ENCODE measurements around the gene STRN. TPM values are rescaled to one million over a fixed set of nuclear protein-coding genes. Genes with fewer than 3 reads are reported as not detected.

STRN gene
- total RNA-seq, 1 donor from 2014 or later = 19.2 TPM

DNA sequence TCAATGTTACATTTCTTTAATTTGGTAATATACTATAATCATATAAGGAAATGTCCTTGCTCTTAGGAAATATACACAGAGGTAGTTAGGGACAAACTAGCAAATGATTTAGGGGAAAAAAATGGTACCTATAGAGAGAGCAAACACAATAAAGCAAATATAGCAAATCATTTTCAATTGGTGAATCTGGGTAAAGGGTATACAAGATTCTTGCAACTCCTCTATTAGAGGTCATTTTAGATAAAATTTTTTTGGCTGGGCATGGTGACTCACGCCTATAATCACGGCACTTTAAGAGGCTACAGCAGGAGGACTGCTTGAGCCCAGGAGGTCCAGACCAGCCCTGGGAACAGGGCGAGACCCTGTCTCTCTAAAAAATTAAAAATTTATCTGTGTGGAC lies 44.4 kb downstream of the STRN start:
- DNase-seq (ENCODE audit: low read depth) = no peak
- H3K36me3 ChIP-seq (ENCODE audit: control insufficient read depth, insufficient read depth, low read length) = no peaks in the 10 kb centered on the region
- no peak for FAIRE-seq
- no peaks in the 10 kb centered on the region for H3K27me3 ChIP-seq (ENCODE audit: control insufficient read depth, insufficient read depth, low read length)
- H3K4me3 ChIP-seq (ENCODE audit: low read depth, low read length) = no peak overlapping the region
- TF ChIP-seq, protein P1, sequence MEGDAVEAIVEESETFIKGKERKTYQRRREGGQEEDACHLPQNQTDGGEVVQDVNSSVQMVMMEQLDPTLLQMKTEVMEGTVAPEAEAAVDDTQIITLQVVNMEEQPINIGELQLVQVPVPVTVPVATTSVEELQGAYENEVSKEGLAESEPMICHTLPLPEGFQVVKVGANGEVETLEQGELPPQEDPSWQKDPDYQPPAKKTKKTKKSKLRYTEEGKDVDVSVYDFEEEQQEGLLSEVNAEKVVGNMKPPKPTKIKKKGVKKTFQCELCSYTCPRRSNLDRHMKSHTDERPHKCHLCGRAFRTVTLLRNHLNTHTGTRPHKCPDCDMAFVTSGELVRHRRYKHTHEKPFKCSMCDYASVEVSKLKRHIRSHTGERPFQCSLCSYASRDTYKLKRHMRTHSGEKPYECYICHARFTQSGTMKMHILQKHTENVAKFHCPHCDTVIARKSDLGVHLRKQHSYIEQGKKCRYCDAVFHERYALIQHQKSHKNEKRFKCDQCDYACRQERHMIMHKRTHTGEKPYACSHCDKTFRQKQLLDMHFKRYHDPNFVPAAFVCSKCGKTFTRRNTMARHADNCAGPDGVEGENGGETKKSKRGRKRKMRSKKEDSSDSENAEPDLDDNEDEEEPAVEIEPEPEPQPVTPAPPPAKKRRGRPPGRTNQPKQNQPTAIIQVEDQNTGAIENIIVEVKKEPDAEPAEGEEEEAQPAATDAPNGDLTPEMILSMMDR (IDR thresholded peaks at IDR 0.05; ENCODE audit: insufficient read depth, low read length, severe bottlenecking) = no peak

DNA sequence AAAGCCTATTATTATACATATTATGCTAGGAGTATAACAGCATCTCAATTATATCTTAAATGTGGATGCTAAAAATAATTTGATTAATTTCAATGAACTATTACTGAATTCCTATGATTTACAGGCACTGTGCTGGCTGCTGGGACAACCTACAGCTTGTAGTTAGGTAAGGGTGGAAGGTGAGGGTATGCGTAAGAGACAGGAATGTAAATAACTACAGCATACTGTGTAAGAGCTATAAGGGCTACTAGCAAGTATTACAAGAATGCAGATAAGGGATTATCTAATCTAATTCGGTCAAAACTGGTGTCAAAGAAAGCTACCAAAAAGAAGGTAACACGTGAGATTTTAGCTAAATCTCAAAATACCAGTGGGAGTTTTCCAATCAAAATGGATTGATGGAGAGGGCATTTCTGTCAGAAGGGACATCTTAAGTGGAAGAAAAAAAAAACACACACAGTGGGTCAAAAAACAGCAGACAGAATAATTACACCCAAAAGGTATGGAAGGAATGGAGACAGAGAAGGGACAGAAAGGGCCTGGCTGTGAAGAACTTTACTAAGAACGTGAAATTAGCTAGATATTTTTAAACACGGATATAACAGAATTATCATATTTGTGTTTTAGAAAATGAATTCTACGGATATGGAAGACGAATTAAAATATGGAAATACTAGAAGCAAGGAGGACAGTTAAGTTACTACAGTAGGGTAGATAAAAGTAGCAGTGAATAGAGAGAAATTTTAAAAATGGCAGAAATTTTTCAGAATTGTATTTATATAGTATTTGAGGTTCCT lies 47.1 kb downstream of the STRN start:
- TF ChIP-seq, protein P1 (IDR thresholded peaks at IDR 0.05; ENCODE audit: insufficient read depth, low read length, severe bottlenecking) = no peak
- H3K4me3 ChIP-seq (ENCODE audit: low read depth, low read length) = no peak overlapping the region
- DNase-seq (ENCODE audit: low read depth) (peak; percentile 35), FAIRE-seq (no peak)
- H3K27me3 ChIP-seq (ENCODE audit: control insufficient read depth, insufficient read depth, low read length) = no peaks in the 10 kb centered on the region
- peaks cover 2% of the 10 kb centered on the region for H3K36me3 ChIP-seq (ENCODE audit: control insufficient read depth, insufficient read depth, low read length)

DNA sequence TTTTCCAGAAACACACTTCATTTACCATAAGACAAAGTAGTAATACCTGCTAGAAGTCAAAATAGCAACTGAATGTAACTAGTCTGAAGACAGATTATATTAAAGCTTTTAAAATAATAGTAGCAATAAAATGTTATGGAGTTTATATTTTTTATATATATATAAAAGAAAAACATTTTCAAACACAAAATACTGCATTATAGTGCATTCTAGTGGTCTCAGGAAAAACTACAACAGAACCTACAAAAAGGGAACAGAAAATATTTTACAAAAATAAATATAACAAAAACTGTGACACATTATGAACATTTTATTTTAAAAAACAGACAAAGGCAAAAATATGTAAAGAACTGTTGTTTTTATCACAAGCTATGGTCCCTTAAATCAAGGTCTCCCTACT lies 48.0 kb downstream of the STRN start:
- TF ChIP-seq, protein P1 (IDR thresholded peaks at IDR 0.05; ENCODE audit: insufficient read depth, low read length, severe bottlenecking) = no peak
- DNase-seq (ENCODE audit: low read depth) (no peak), FAIRE-seq (no peak)
- H3K4me3 ChIP-seq (ENCODE audit: low read depth, low read length) = no peak overlapping the region
- peaks cover 2% of the 10 kb centered on the region for H3K36me3 ChIP-seq (ENCODE audit: control insufficient read depth, insufficient read depth, low read length)
- H3K27me3 ChIP-seq (ENCODE audit: control insufficient read depth, insufficient read depth, low read length) = no peaks in the 10 kb centered on the region

DNA sequence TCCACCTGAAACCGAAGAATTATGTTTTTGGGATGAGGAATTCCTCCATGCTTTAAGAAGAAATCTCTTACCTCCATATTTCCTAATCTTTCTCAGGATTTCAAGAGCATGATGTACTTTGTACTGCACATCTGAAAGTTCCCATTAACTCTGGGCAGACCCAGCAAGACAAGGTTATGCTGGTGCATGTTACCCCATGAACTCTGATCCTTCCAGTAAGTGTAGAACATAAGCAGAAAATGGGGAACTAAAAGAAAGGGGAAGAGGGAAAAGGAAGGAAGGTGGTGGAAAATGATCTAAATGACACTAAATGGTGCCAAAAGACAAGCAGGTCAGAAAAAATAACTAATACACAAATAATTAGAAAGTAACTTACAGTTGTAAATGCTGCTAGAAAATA lies 50.7 kb downstream of the STRN start:
- Histone ChIP-seq H3K27me3 (ENCODE audit: control insufficient read depth, insufficient read depth, low read length) (no peaks in the 10 kb centered on the region), H3K36me3 (ENCODE audit: control insufficient read depth, insufficient read depth, low read length) (peaks cover 2% of the 10 kb centered on the region), H3K4me3 (ENCODE audit: low read depth, low read length) (no peak overlapping the region)
- TF ChIP-seq, protein P1 (IDR thresholded peaks at IDR 0.05; ENCODE audit: insufficient read depth, low read length, severe bottlenecking) = no peak
- DNase-seq (ENCODE audit: low read depth) = no peak
- FAIRE-seq = no peak

DNA sequence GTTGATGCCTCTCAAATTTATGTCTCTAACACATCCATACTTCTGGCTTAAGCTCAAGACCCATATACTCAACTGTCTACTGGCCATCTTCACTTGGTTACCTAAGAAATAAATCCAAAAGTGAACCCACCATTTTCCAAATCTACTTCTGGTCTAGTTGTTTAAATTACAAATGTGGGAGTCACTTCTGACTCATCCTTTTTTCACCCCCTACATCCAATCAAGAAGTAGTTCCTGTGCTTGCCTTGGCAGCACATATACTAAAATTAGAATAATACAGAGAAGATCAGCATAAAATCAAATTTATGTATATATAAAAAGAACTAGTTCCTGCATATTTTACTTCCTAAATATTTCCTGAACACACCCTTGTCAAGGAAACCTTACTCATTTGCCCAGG lies 53.6 kb downstream of the STRN start:
- DNase-seq (ENCODE audit: low read depth) (peak; percentile 64), FAIRE-seq (no peak)
- TF ChIP-seq, protein P1 (IDR thresholded peaks at IDR 0.05; ENCODE audit: insufficient read depth, low read length, severe bottlenecking) = no peak
- H3K4me3 ChIP-seq (ENCODE audit: low read depth, low read length) = no peak overlapping the region
- H3K27me3 ChIP-seq (ENCODE audit: control insufficient read depth, insufficient read depth, low read length) = no peaks in the 10 kb centered on the region
- peaks cover 2% of the 10 kb centered on the region for H3K36me3 ChIP-seq (ENCODE audit: control insufficient read depth, insufficient read depth, low read length)

DNA sequence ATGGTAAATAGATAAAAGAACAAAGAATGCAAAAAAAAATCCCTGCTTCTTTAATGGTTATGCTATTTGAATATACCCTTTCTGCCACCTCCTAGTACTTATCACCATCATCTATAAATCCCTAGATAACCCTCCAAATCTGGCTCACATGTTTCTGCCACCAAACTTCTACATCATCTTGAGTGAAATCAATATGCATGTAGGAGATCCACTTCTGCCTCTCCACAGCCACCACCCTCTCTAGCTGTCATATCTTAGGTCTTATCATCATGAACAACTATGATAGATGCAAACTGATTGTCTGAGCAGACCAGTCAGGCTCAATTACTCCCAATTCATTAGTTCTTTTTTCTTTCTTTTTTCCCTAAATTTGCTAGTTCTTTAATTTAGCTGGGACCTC lies 55.3 kb downstream of the STRN start:
- FAIRE-seq (no peak), DNase-seq (ENCODE audit: low read depth) (no peak)
- TF ChIP-seq, protein P1 (IDR thresholded peaks at IDR 0.05; ENCODE audit: insufficient read depth, low read length, severe bottlenecking) = no peak
- H3K36me3 ChIP-seq (ENCODE audit: control insufficient read depth, insufficient read depth, low read length) = peaks cover 2% of the 10 kb centered on the region
- no peak overlapping the region for H3K4me3 ChIP-seq (ENCODE audit: low read depth, low read length)
- H3K27me3 ChIP-seq (ENCODE audit: control insufficient read depth, insufficient read depth, low read length) = no peaks in the 10 kb centered on the region
